ENCODE results near the gene GPNMB.

Gene GPNMB

DNA sequence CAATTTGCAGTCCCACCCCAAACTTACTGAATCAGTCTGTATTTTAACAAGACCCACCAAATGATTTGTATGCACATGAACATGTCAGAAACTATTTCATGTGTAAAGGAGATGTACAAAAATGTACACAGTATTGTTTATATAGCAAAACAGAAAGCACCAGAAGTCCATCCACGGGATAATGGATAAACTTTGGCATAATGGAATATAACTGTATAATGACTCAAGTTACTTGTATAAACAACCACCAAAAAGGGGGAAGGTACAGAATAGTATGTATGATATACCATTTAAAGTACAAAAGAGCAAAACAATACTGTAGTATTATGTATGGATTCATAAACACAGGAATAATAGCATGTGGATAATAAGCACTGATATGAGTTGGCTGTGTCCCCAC, 42.3 kb upstream of the GPNMB start:
- no peaks in the 10 kb centered on the region for H3K9me3 ChIP-seq (ENCODE audit: control insufficient read depth, insufficient read depth, low read depth, low read length)
- CTCF ChIA-PET, result interaction anchor here (1.3 kb wide), 1 partner anchor 118 kb away, joined by 6 read pairs; no protein-coding TSS in a partner anchor
- no peak overlapping the region for H3K4me3 ChIP-seq (ENCODE audit: low read depth, low read length)
- POLR2A ChIA-PET, result no interaction called here
- no peaks in the 10 kb centered on the region for H3K4me1 ChIP-seq (ENCODE audit: control insufficient read depth, insufficient read depth, low read length)
- H3K27ac ChIP-seq (ENCODE audit: extremely low read depth, low read depth, low read length), result no peak overlapping the region
- H3K36me3 ChIP-seq (ENCODE audit: control insufficient read depth in 2 of 2, insufficient read depth in 1 of 2, low read length in 2 of 2), result peaks cover 18 to 26% of the 10 kb centered on the region in 2 experiments
- no peak for TF ChIP-seq ZNF837 (tag by site-specific recombination; IDR thresholded peaks at IDR 0.05)
- no peak for TF ChIP-seq REPIN1 (tag by site-specific recombination; IDR thresholded peaks at IDR 0.05; ENCODE audit: low read depth)
- no peak for TF ChIP-seq ZNF76 (tag by site-specific recombination; IDR thresholded peaks at IDR 0.05; ENCODE audit: borderline replicate concordance, low read depth)
- no peak for TF ChIP-seq KLF10 (tag by site-specific recombination; IDR thresholded peaks at IDR 0.05)
- TF ChIP-seq ZFP41 (tag by site-specific recombination; IDR thresholded peaks at IDR 0.05; ENCODE audit: borderline replicate concordance), result no peak
- no peak for TF ChIP-seq TRIM28 (IDR thresholded peaks at IDR 0.05; ENCODE audit: borderline replicate concordance, low read length)
- no peak for TF ChIP-seq ZNF202 (tag by site-specific recombination; IDR thresholded peaks at IDR 0.05; ENCODE audit: borderline replicate concordance)
- TF ChIP-seq KLF8 (tag by site-specific recombination; IDR thresholded peaks at IDR 0.05), result no peak
- no peak for TF ChIP-seq ZNF175 (tag by site-specific recombination; IDR thresholded peaks at IDR 0.05)
- TF ChIP-seq BCL11A (tag by site-specific recombination; IDR thresholded peaks at IDR 0.05; ENCODE audit: low read depth), result no peak
- TF ChIP-seq ZNF121 (tag by site-specific recombination; IDR thresholded peaks at IDR 0.05), result no peak
- no peak for TF ChIP-seq HOXC10 (CRISPR knock-in tag; IDR thresholded peaks at IDR 0.05)
- no peak for TF ChIP-seq ZSCAN23 (tag by site-specific recombination; IDR thresholded peaks at IDR 0.05)

DNA sequence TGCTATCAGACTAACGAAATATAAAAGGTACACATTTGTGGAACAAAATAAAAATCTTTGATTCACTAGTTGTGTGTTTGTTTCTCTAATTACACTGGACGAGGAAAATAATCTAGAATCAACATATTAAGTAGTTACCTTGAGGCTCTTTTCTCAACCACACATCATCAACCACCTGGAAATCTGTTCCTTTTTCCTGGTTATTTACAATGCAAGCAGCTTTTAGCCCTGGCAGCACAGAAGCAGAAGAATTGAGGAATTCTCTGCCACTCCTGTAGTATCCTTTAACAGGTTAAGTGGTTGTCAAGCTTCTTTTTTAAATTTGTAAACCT, 41.0 kb upstream of the GPNMB start:
- no peak for TF ChIP-seq ZNF292 (tag by site-specific recombination; IDR thresholded peaks at IDR 0.05; ENCODE audit: borderline replicate concordance, low read depth)
- TF ChIP-seq GLIS2 (tag by site-specific recombination; IDR thresholded peaks at IDR 0.05), result no peak
- no peak for TF ChIP-seq ZNF530 (tag by site-specific recombination; IDR thresholded peaks at IDR 0.05; ENCODE audit: low read depth)
- TF ChIP-seq PRDM1 (tag by site-specific recombination; IDR thresholded peaks at IDR 0.05), result no peak
- no peak for TF ChIP-seq ZNF707 (tag by site-specific recombination; IDR thresholded peaks at IDR 0.05)
- no peak for TF ChIP-seq SETDB1 (IDR thresholded peaks at IDR 0.05; ENCODE audit: insufficient read length, low read length)
- no peak for TF ChIP-seq REST (tag by site-specific recombination; IDR thresholded peaks at IDR 0.05)
- TF ChIP-seq SCRT1 (tag by site-specific recombination; IDR thresholded peaks at IDR 0.05; ENCODE audit: borderline replicate concordance), result no peak
- TF ChIP-seq GLI4 (tag by site-specific recombination; IDR thresholded peaks at IDR 0.05), result no peak
- TF ChIP-seq FEZF1 (tag by site-specific recombination; IDR thresholded peaks at IDR 0.05), result no peak
- no peak for TF ChIP-seq SP3 (tag by site-specific recombination; IDR thresholded peaks at IDR 0.05)
- TF ChIP-seq ZNF404 (tag by site-specific recombination; IDR thresholded peaks at IDR 0.05), result no peak
- TF ChIP-seq ZNF776 (tag by site-specific recombination; IDR thresholded peaks at IDR 0.05; ENCODE audit: borderline replicate concordance), result no peak
- no peak for TF ChIP-seq ZNF610 (tag by site-specific recombination; IDR thresholded peaks at IDR 0.05; ENCODE audit: borderline replicate concordance)
- TF ChIP-seq ZNF843 (tag by site-specific recombination; IDR thresholded peaks at IDR 0.05), result no peak
- no peak for TF ChIP-seq ZNF544 (tag by site-specific recombination; IDR thresholded peaks at IDR 0.05)
- no peak for TF ChIP-seq ZNF654 (tag by site-specific recombination; IDR thresholded peaks at IDR 0.05; ENCODE audit: low read depth)
- no peak for TF ChIP-seq KLF16 (tag by site-specific recombination; IDR thresholded peaks at IDR 0.05)
- TF ChIP-seq, protein P1, sequence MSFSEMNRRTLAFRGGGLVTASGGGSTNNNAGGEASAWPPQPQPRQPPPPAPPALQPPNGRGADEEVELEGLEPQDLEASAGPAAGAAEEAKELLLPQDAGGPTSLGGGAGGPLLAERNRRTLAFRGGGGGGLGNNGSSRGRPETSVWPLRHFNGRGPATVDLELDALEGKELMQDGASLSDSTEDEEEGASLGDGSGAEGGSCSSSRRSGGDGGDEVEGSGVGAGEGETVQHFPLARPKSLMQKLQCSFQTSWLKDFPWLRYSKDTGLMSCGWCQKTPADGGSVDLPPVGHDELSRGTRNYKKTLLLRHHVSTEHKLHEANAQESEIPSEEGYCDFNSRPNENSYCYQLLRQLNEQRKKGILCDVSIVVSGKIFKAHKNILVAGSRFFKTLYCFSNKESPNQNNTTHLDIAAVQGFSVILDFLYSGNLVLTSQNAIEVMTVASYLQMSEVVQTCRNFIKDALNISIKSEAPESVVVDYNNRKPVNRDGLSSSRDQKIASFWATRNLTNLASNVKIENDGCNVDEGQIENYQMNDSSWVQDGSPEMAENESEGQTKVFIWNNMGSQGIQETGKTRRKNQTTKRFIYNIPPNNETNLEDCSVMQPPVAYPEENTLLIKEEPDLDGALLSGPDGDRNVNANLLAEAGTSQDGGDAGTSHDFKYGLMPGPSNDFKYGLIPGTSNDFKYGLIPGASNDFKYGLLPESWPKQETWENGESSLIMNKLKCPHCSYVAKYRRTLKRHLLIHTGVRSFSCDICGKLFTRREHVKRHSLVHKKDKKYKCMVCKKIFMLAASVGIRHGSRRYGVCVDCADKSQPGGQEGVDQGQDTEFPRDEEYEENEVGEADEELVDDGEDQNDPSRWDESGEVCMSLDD (tag by site-specific recombination; IDR thresholded peaks at IDR 0.05), result no peak
- TF ChIP-seq ZNF558 (tag by site-specific recombination; IDR thresholded peaks at IDR 0.05), result no peak
- ChIA-PET CTCF (interaction anchor here (0.7 kb wide), 1 partner anchor 151 kb away, joined by 3 read pairs; no protein-coding TSS in a partner anchor), POLR2A (no interaction called here)
- H3K4me1 ChIP-seq (ENCODE audit: control insufficient read depth, insufficient read depth, low read length), result no peaks in the 10 kb centered on the region
- H3K9me3 ChIP-seq (ENCODE audit: control insufficient read depth, insufficient read depth, low read depth, low read length), result no peaks in the 10 kb centered on the region
- H3K27ac ChIP-seq (ENCODE audit: extremely low read depth, low read depth, low read length), result no peak overlapping the region
- no peak overlapping the region for H3K4me3 ChIP-seq (ENCODE audit: low read depth, low read length)
- peaks cover 12 to 13% of the 10 kb centered on the region in 2 experiments for H3K36me3 ChIP-seq (ENCODE audit: control insufficient read depth in 2 of 2, insufficient read depth in 1 of 2, low read length in 2 of 2)

All from HEK293 (cell line).